Adrenal gland (tissue), 12 donors: Measurements from ENCODE around the gene RALGAPA2. TPM values are rescaled to one million over a fixed set of nuclear protein-coding genes. Genes with fewer than 3 reads are reported as not detected.

ENCODE experiments used
- DNase-seq, 7 donors: peaks; one replicate each; pipeline ENCODE4 v3.0.0-alpha.2; 2019 to 2020
- H3K27ac ChIP-seq, 5 donors: fragments of 200-600 bp; sonication (generic) in 4 of 5; 1 replicate in 3 of 5; 2 replicates in 2 of 5; pipeline versions ENCODE4 v1.5.1 to v1.8.0; 2016 to 2020; ENCODE audit warnings: mild to moderate bottlenecking in 1 of 5
- H3K27me3 ChIP-seq: fragments of 200-600 bp; 2 replicates; pipeline ENCODE4 v1.8.0; 2021
- H3K36me3 ChIP-seq, 2 donors: fragments of 200-600 bp; replicated peaks in 1 of 2; 1 replicate in 1 of 2; 2 replicates in 1 of 2; pipeline versions ENCODE4 v1.5.1 to v1.8.0; 2018 to 2022
- H3K4me1 ChIP-seq, 2 donors: fragments of 200-600 bp; replicated peaks in 1 of 2; 1 replicate in 1 of 2; 2 replicates in 1 of 2; pipeline versions ENCODE4 v1.5.1 to v1.8.0; 2018 to 2021
- H3K4me3 ChIP-seq, 4 donors: fragments of 200-600 bp; sonication (generic) in 3 of 4; one replicate each; pipeline ENCODE4 v1.5.1; 2016 to 2018
- H3K9me3 ChIP-seq, 3 donors: fragments of 200-600 bp; sonication (generic) in 1 of 3; replicated peaks in 1 of 3; 1 replicate in 2 of 3; 2 replicates in 1 of 3; pipeline versions ENCODE4 v1.5.1 to v1.8.0; 2016 to 2021
- POLR2A ChIP-seq, 2 donors: fragments of 450-650 bp; IDR thresholded peaks; one replicate each; pipeline ENCODE4 v1.6.1; 2017; ENCODE audit warnings: antibody characterized with exemption in 2 of 2, mild to moderate bottlenecking in 2 of 2, moderate library complexity in 1 of 2
- WGBS, 4 donors: extraction: QIAGEN DNeasy Blood & Tissue Kit in 2 of 4; methylation state at CpG; one replicate each; pipeline versions ENCODE4 v1.1.5 to v1.1.7; 2013 to 2017; 5-methylcytosine and 5-hydroxymethylcytosine counted together
- intact Hi-C, 2 donors: fragments of 100-400 bp; cut with DNase I; formaldehyde crosslinking; loops; one replicate each; pipeline versions ENCODE4 v1.14.1 to v1.15.0; 2022 to 2023
- polyA plus RNA-seq, 3 donors: library from polyadenylated mRNA; stranded (reverse); fragments of 200-250 nt in 2 of 3; fragments of 350-450 nt in 1 of 3; fragmentation: Illumina TruSeq in 1 of 3; extraction: RNeasy Lipid Tissue Mini Kit (QIAGEN cat#74804) in 1 of 3; gene quantifications; one replicate each; pipeline ENCODE4 v1.2.3, GENCODE V29; 2013 to 2014
- total RNA-seq, 9 donors: library from RNA; depleted of rRNA in 4 of 9; stranded (reverse); fragments of >200 nt in 4 of 9; fragments of 120-200 nt in 1 of 9; fragmentation: NEBNext Ultra II Directional in 1 of 9; extraction: Animal tissue kit (Norgen Biotek cat#: 25700) in 1 of 9; gene quantifications; one replicate each; pipeline versions ENCODE4 v1.1.0 to v1.2.4, GENCODE V29; 2013 to 2023
- TF ChIP-seq, protein P1 (sequence below), 6 experiments: fragments of 450-650 bp in 4 of 6; fragments of 200-600 bp in 2 of 6; sonication (generic) in 1 of 6; IDR thresholded peaks; 1 replicate in 5 of 6; 2 replicates in 1 of 6; pipeline versions ENCODE4 v1.5.1 to v1.8.0; 2016 to 2021; ENCODE audit warnings: antibody characterized with exemption in 6 of 6, mild to moderate bottlenecking in 2 of 6, moderate library complexity in 1 of 6
- donor health status: healthy with polysubstance abuse.
- donor health status: Bipolar disorder and iron deficiency.
- donor health status: DM: yes; HTN: yes; CAD: no.
- donor health status: DM: no; HTN: no; CAD: no.
- donor health status: DM: no; HTN: no; CAD: no.
- donor health status: DM: yes; HTN: yes; CAD: no.

The RALGAPA2 gene
- total and polyA plus RNA-seq, 12 donors, result 3.7 to 39.6 (median 20.7) TPM

GRCh38 chr20:20363434-20363798 is 349.0 kb downstream of the RALGAPA2 start:
- peak overlapping the region in 1 of 5 donors; percentile 32 for H3K27ac ChIP-seq
- no peak overlapping the region for H3K4me3 ChIP-seq
- H3K4me1 ChIP-seq, result peaks cover 0 to 14% of the 10 kb centered on the region in 2 donors
- H3K9me3 ChIP-seq, result no peaks in the 10 kb centered on the region
- peaks cover 59% of the 10 kb centered on the region for H3K27me3 ChIP-seq
- TF ChIP-seq, protein P1, sequence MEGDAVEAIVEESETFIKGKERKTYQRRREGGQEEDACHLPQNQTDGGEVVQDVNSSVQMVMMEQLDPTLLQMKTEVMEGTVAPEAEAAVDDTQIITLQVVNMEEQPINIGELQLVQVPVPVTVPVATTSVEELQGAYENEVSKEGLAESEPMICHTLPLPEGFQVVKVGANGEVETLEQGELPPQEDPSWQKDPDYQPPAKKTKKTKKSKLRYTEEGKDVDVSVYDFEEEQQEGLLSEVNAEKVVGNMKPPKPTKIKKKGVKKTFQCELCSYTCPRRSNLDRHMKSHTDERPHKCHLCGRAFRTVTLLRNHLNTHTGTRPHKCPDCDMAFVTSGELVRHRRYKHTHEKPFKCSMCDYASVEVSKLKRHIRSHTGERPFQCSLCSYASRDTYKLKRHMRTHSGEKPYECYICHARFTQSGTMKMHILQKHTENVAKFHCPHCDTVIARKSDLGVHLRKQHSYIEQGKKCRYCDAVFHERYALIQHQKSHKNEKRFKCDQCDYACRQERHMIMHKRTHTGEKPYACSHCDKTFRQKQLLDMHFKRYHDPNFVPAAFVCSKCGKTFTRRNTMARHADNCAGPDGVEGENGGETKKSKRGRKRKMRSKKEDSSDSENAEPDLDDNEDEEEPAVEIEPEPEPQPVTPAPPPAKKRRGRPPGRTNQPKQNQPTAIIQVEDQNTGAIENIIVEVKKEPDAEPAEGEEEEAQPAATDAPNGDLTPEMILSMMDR (IDR thresholded peaks at IDR 0.05), result no peak
- TF ChIP-seq POLR2A (IDR thresholded peaks at IDR 0.05), result no peak
- intact Hi-C loops, result loop anchor here (2.0 to 10.0 kb wide), 3 partner anchors 203 to 231 kb away; no protein-coding TSS in a partner anchor
- 3 to 10% (median 6%) methylated on average over 11 to 15 of the region's 15 CpGs for WGBS, 4 donors
- H3K36me3 ChIP-seq, result no peaks in the 10 kb centered on the region
- no peak for DNase-seq

DNA sequence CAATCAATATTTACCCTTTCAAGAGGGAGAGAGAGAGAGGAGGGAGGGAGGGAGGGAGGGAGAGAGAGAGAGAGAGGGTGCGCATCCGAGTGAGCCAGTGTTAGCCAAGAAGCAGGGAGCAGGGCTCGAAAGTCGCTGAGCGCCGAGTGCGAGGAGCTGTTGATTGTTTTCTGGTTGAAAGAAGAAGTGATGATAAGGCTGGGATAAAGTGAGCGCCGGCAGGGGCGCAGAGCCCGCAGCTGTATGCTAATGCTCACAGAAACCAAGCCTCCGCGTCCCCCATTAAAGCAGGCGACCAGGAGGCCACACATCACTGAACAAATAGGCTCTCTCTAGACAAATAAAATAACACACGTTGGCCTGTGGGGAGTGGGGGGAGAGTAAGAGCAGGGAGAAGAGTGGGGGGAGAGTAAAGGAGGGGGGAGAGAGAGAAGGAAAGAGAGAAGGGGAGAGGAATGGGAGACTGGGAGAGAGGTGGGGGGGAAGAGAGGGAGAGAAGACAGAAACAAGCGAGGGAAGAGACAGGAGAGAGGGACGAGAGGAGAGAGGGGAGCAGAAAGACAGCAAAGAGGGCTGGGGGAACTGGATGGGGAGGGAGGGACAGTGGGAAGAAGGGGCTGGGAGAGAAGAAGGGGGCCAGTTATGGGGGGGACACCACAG is 349.5 kb downstream of the RALGAPA2 start:
- H3K36me3 ChIP-seq, result no peaks in the 10 kb centered on the region
- peaks cover 56% of the 10 kb centered on the region for H3K27me3 ChIP-seq
- intact Hi-C loops, result loop anchor here (2.0 to 10.0 kb wide), 3 partner anchors 204 to 232 kb away; no protein-coding TSS in a partner anchor

GRCh38 chr20:20360464-20360863 is 352.0 kb downstream of the RALGAPA2 start:
- 0 to 3% (median 3%) methylated on average over 6 of the region's 6 CpGs for WGBS, 4 donors
- Histone ChIP-seq H3K4me3 (no peak overlapping the region), H3K9me3 (no peaks in the 10 kb centered on the region), H3K36me3 (no peaks in the 10 kb centered on the region), H3K27me3 (peaks cover 31% of the 10 kb centered on the region), H3K27ac (no peak overlapping the region), H3K4me1 (peaks cover 0 to 7% of the 10 kb centered on the region in 2 donors)
- intact Hi-C loops, result loop anchor here (10.0 kb wide), 2 partner anchors 214 to 234 kb away; no protein-coding TSS in a partner anchor
- TF ChIP-seq POLR2A (IDR thresholded peaks at IDR 0.05), result no peak
- TF ChIP-seq, protein P1 (IDR thresholded peaks at IDR 0.05), result peak; percentile 66 to 86 (median 76)
- DNase-seq, result peak; percentile 32 to 78 (median 50)

More for the DNA sequence above, 349.5 kb downstream of the RALGAPA2 start:
- H3K9me3 ChIP-seq, result no peaks in the 10 kb centered on the region
- TF ChIP-seq, protein P1 (IDR thresholded peaks at IDR 0.05), result no peak
- no peak for TF ChIP-seq POLR2A (IDR thresholded peaks at IDR 0.05)
- peak overlapping the region in 1 of 5 donors; percentile 32 for H3K27ac ChIP-seq
- H3K4me1 ChIP-seq, result peaks cover 0 to 14% of the 10 kb centered on the region in 2 donors
- H3K4me3 ChIP-seq, result no peak overlapping the region
- DNase-seq, result peak in 1 of 7 donors; percentile 67
- 4 to 6% (median 4%) methylated on average over 17 of the region's 17 CpGs for WGBS, 4 donors

- peaks cover 23% of the 10 kb centered on the region for H3K27me3 ChIP-seq
- 63 to 74% (median 71%) methylated on average over 6 of the region's 6 CpGs for whole genome bisulfite sequencing, 4 donors
- intact Hi-C loops, result loop anchor here (10.0 kb wide), 2 partner anchors 215 to 235 kb away; no protein-coding TSS in a partner anchor
Measured at GRCh38 chr20:20359628-20360027, 352.8 kb downstream of the RALGAPA2 start.

More at GRCh38 chr20:20359628-20360027, 352.8 kb downstream of the RALGAPA2 start:
- no peaks in the 10 kb centered on the region for H3K36me3 ChIP-seq
- H3K4me3 ChIP-seq, result no peak overlapping the region
- peaks cover 0 to 7% of the 10 kb centered on the region in 2 donors for H3K4me1 ChIP-seq
- peak overlapping the region in 1 of 5 donors; percentile 23 for H3K27ac ChIP-seq
- no peaks in the 10 kb centered on the region for H3K9me3 ChIP-seq
- no peak for TF ChIP-seq POLR2A (IDR thresholded peaks at IDR 0.05)
- DNase-seq, result no peak
